Left cardiac atrium (tissue), 4 donors: ENCODE data around the gene CEBPG. TPM values are rescaled to one million over a fixed set of nuclear protein-coding genes. Genes with fewer than 3 reads are reported as not detected.
A peak's percentile ranks its signal among the peaks of the same experiment; 100 is the strongest.

Experiments
- ATAC-seq, 2 donors: fragments of 200-7000 bp; cut with Tn5 transposase; one replicate each; pipeline ENCODE4 v1.9.1; 2020; ENCODE audit warnings: mild to moderate bottlenecking in 2 of 2, moderate library complexity in 2 of 2
- DNase-seq: peaks from one replicate; pipeline ENCODE4 v3.0.0-alpha.2; 2020
- intact Hi-C, 2 donors: fragments of 100-400 bp; cut with DNase I; formaldehyde crosslinking; loops; one replicate each; pipeline versions ENCODE4 v1.14.1 to v1.15.1; 2022 to 2023
- total RNA-seq, 2 donors: library from RNA; stranded (reverse); fragmentation: NEBNext Ultra II Directional; extraction: Animal tissue kit (Norgen Biotek cat#: 25700); gene quantifications; one replicate each; pipeline ENCODE4 v1.2.1, GENCODE V29; 2021
- donor health status: DM: no; HTN: yes; CAD: no.
- donor health status: DM: no; HTN: yes; CAD: no; lungs with severe emphysema.
- donor health status: DM: yes; HTN: yes; CAD: no.
- donor health status: Dilated cardiomyopathy.

The CEBPG gene
- total RNA-seq, 2 donors from 2014 or later = 16.6 to 21.0 TPM

DNA sequence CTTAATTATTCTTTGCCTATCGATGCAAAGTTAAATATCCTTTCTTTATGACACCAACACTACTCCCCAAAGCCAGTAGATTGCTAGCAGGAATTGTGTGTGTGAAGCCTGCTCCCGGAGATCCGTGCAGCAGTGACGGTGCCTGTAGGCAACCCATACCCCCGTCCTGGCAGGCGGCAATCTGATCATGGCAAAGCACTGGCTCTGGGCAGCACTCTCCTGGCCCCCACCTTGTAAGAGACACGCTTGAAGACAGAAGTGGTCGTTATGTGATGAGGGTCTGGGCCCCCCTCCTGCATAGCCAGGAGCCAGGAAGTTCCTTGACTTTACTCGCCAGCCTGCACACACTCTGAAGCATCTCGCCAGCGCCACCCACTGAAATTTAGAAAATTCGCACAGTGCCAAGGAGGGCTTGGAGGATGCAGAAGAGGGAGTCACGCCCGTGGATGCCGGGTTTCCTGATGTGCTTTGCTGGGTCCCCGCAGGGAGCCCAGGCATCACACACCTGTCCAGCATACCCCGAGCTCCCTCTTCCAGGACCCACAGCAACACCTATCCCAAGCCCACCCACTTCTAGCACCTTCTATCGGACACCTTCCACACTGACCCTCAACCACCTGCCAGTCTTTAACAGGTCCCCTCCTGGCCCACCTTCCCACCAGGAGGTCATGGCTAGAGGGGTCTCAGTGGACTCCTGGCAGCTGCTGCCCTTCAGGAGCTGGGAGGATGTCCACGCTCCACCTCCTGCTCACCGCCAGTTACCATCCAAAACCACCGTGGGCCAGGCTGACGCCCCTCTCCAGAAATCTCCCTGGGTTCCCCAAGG lies 54.5 kb downstream of the CEBPG start:
- DNase-seq (peak; percentile 5), ATAC-seq (no peak)
- intact Hi-C loops = no loop called here

- DNase-seq (peak; percentile 3), ATAC-seq (no peak)
Observed at GRCh38 chr19:33428627-33429125, 55.2 kb downstream of the CEBPG start.

DNA sequence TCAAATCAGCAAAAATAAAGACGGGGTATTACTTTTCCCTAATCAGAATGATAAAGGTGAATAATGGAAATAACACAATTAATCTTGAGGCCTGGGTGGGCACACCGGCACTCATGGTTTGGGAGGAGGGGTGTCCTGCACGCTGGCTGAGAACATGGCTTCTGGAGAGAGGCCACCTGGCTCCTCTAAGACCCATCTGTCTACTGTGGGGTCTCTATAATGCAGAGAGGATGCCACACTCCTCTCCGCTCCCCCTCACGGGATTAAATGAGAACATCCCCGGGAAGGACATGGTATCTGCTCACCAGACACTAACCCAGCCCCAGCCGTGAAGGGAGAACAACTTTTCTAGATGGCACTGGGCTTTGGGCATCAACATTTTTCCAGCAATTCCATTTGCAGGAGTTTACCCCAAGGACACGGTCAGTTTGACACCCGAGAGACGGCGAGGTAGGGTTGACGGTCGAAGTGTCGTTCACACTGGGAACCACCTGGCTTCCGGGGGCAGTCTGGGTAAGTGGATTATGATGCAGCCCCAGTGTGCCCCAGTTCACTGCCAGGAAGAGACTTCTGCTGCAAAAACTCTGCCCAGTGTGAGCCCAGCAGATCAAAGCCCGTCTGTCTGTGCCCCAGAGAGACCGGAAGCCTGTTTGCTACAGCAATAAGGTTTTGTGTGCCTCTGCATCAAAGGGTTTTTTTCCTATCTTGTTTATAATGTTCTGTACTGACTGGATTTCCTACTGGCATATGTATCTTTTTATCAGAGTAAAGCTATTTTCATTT lies 56.6 kb downstream of the CEBPG start:
- peak; percentile 12 for DNase-seq
- intact Hi-C loops = loop anchor here (1.0 to 5.0 kb wide), 2 partner anchors 341 to 342 kb away; no protein-coding TSS in a partner anchor
- no peak for ATAC-seq

More at GRCh38 chr19:33428627-33429125, 55.2 kb downstream of the CEBPG start:
- intact Hi-C loops = no loop called here

GRCh38 chr19:33430674-33431277 lies 57.3 kb downstream of the CEBPG start:
- peak; percentile 76 to 84 for ATAC-seq

DNA sequence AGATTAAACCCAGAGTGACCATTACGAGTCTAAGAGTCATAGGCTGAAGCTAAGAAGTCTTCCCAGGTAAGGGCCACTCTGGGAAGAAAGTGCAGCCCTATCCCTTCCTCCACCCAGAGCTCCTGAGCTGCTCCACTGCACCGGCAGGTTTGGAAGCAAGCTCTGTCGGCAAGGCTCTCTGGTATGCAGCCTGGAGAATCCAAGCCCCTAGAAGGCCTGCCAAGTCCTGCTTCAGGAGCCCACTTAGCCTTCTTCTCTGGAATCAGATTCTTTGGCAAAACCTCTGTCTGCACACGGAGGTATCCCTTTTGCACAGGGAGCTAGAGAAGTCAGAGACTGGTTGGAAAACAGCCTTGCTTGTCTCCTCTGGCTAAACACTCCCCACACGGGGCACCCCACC lies 58.5 kb downstream of the CEBPG start:
- DNase-seq = no peak
- intact Hi-C loops = loop anchor here in 1 of 2 donors (5.0 kb wide), 1 partner anchor 340 kb away; no protein-coding TSS in a partner anchor
- ATAC-seq = no peak

More at GRCh38 chr19:33430674-33431277, 57.3 kb downstream of the CEBPG start:
- intact Hi-C loops = loop anchor here (1.0 to 5.0 kb wide), 2 partner anchors 341 to 342 kb away; no protein-coding TSS in a partner anchor
- DNase-seq = peak; percentile 69

Other genes starting within 250 kb of the CEBPG start
- not detected for gene WDR88, start 241.6 kb upstream of the CEBPG start, total RNA-seq
- 10 to 100 TPM; 16.2 to 22.1 TPM for gene LRP3, start 179.4 kb upstream of the CEBPG start, total RNA-seq
- gene SLC7A10, start 147.9 kb upstream of the CEBPG start, total RNA-seq = 1 to 10 TPM in 1 of 2 donors, under 1 TPM in 1; 0.58 to 4.0 TPM
- gene CEBPA, start 71.2 kb upstream of the CEBPG start, total RNA-seq = 10 to 100 TPM; 21.0 to 41.8 TPM
- 10 to 100 TPM; 40.3 to 51.7 TPM for gene PEPD, start 148.1 kb downstream of the CEBPG start, total RNA-seq
- under 1 TPM; 0.29 to 0.42 TPM for gene CHST8, start 248.2 kb downstream of the CEBPG start, total RNA-seq